ENCODE results near the gene CNTNAP2.

GRCh38 chr7:148116829-148117403 is 2000.3 kb downstream of the CNTNAP2 start:
- TF ChIP-seq CTCF (IDR thresholded peaks at IDR 0.05) (no peak), POLR2A (IDR thresholded peaks at IDR 0.05) (no peak)

All from uterus (tissue), 2 donors.